ENCODE measurements around the gene GLDN.

GRCh38 chr15:51332206-51333147, 9.0 kb upstream of the GLDN start:
- TF ChIP-seq POLR2A (IDR thresholded peaks at IDR 0.05; ENCODE audit: low read depth, low read length) (no peak), POLR2AphosphoS5 (IDR thresholded peaks at IDR 0.05; ENCODE audit: low read depth, low read length) (no peak), TAF1 (IDR thresholded peaks at IDR 0.05; ENCODE audit: borderline replicate concordance, low read depth, low read length) (no peak)
